ENCODE results near the gene EREG. TPM values are rescaled to one million over a fixed set of nuclear protein-coding genes. Genes with fewer than 3 reads are reported as not detected.

EREG gene
- total RNA-seq = 15.6 and 19.3 TPM in 2 replicates

GRCh38 chr4:74364652-74365491 lies at the start of gene EREG:
TSS of gene EREG (plus strand) at chr4:74365145. CDS start at chr4:74365309, 164 bp downstream.

Other genes with a start within 250 kb of the EREG start
- gene MTHFD2L, start 207.0 kb upstream of the EREG start, total RNA-seq = 34.5 and 35.6 TPM in 2 replicates
- gene EPGN, start 56.7 kb upstream of the EREG start, total RNA-seq = 5.8 and 13.5 TPM in 2 replicates
- gene AREG, start 80.0 kb downstream of the EREG start, total RNA-seq = 145 and 225 TPM in 2 replicates

Data from tracheal epithelial cell (primary cell).